ENCODE measurements around the gene FKBP2.
A peak's percentile ranks its signal among the peaks of the same experiment; 100 is the strongest.

FKBP2 gene

GRCh38 chr11:64259533-64260067 is 18.7 kb downstream of the FKBP2 start:
- WGBS (ENCODE audit: extremely low coverage, insufficient coverage, insufficient read length), result no CpG with 5 or more reads among the region's 4 CpGs
- no peak overlapping the region for H3K23ac ChIP-seq (ENCODE audit: low read length)
- no peak overlapping the region for H3K4me2 ChIP-seq (ENCODE audit: low read length)
- peaks cover 22 to 26% of the 10 kb centered on the region in 2 experiments for H3K4me1 ChIP-seq (ENCODE audit: control insufficient read depth in 1 of 2, insufficient read depth in 2 of 2, low read length in 2 of 2)
- H4K12ac ChIP-seq (ENCODE audit: low read depth, low read length), result no peak overlapping the region
- no peak overlapping the region for H3K9ac ChIP-seq (ENCODE audit: low read length)
- H3K4me3 ChIP-seq (ENCODE audit: low read depth, low read length), result no peak overlapping the region
- H2AFZ ChIP-seq (ENCODE audit: insufficient read depth, low read length, poor library complexity), result no peak overlapping the region
- peaks cover 80 to 84% of the 10 kb centered on the region in 2 experiments for H3K36me3 ChIP-seq (ENCODE audit: control insufficient read depth in 1 of 2, insufficient read depth in 2 of 2, low read length in 2 of 2)
- H3K27me3 ChIP-seq (ENCODE audit: insufficient read depth, low read length), result no peaks in the 10 kb centered on the region
- H3K4ac ChIP-seq (ENCODE audit: low read depth, low read length), result no peak overlapping the region
- no peak overlapping the region for H3K18ac ChIP-seq (ENCODE audit: low read length)
- no peaks in the 10 kb centered on the region for H3K79me2 ChIP-seq (ENCODE audit: control insufficient read depth, insufficient read depth, low read length, poor library complexity)
- no peak overlapping the region for H3K27ac ChIP-seq (ENCODE audit: low read depth, low read length)
- DNase-seq, result no peak
- H4K91ac ChIP-seq (ENCODE audit: low read depth, low read length), result no peak overlapping the region
- H2BK12ac ChIP-seq (ENCODE audit: low read length), result no peak overlapping the region
- no peak overlapping the region for H2BK5ac ChIP-seq (ENCODE audit: low read depth, low read length, poor library complexity)
- no peak overlapping the region for H4K8ac ChIP-seq (ENCODE audit: low read depth, low read length)
- peaks cover 4% of the 10 kb centered on the region for H3K9me3 ChIP-seq (ENCODE audit: insufficient read depth, low read depth, low read length)
- H3K14ac ChIP-seq (ENCODE audit: low read length), result no peak overlapping the region
- H3K79me1 ChIP-seq (ENCODE audit: low read length), result peaks cover 14% of the 10 kb centered on the region
- no peak overlapping the region for H2AK5ac ChIP-seq (ENCODE audit: low read length)
- H2BK120ac ChIP-seq (ENCODE audit: insufficient read depth, low read length, poor library complexity), result no peak overlapping the region

DNA sequence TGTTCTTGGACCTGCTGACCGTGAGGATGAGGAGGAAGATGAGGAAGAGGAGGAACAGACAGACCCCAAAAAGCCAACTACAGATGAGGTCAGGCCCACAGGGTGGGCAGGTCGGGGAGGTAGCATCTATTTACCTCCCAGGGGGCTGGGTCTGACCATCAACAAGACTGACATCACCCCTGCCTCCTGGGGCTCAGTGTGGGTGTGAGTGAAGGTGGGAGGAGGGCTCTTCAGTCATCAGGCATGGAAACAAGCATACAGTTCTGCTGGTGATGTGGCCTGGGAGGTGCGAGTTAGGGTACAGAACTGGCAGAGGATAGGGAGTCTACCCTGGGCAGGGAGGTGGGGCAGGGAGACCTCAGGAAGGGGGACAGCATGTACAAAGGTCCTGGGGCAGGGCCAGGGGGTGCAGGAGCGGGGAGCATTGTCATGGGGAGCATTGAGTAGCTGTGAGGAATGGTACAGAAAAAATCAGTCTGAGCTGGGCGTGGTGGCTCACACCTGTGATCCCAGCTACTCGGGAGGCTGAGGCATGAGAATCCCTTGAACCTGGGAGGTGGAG is 19.3 kb downstream of the FKBP2 start:
- Histone ChIP-seq H3K79me2 (ENCODE audit: control insufficient read depth, insufficient read depth, low read length, poor library complexity) (no peaks in the 10 kb centered on the region), H3K4me2 (ENCODE audit: low read length) (no peak overlapping the region), H2BK12ac (ENCODE audit: low read length) (no peak overlapping the region), H4K8ac (ENCODE audit: low read depth, low read length) (no peak overlapping the region), H3K23ac (ENCODE audit: low read length) (no peak overlapping the region), H4K12ac (ENCODE audit: low read depth, low read length) (no peak overlapping the region), H3K9ac (ENCODE audit: low read length) (no peak overlapping the region), H3K9me3 (ENCODE audit: insufficient read depth, low read depth, low read length) (peaks cover 4% of the 10 kb centered on the region), H3K4me1 (ENCODE audit: control insufficient read depth in 1 of 2, insufficient read depth in 2 of 2, low read length in 2 of 2) (peaks cover 23 to 28% of the 10 kb centered on the region in 2 experiments), H3K27ac (ENCODE audit: low read depth, low read length) (no peak overlapping the region), H3K36me3 (ENCODE audit: control insufficient read depth in 1 of 2, insufficient read depth in 2 of 2, low read length in 2 of 2) (peaks cover 75 to 83% of the 10 kb centered on the region in 2 experiments), H3K27me3 (ENCODE audit: insufficient read depth, low read length) (no peaks in the 10 kb centered on the region), H3K14ac (ENCODE audit: low read length) (no peak overlapping the region), H2AK5ac (ENCODE audit: low read length) (no peak overlapping the region), H3K79me1 (ENCODE audit: low read length) (peaks cover 14% of the 10 kb centered on the region), H4K91ac (ENCODE audit: low read depth, low read length) (no peak overlapping the region), H3K4ac (ENCODE audit: low read depth, low read length) (no peak overlapping the region), H3K18ac (ENCODE audit: low read length) (no peak overlapping the region), H2BK5ac (ENCODE audit: low read depth, low read length, poor library complexity) (no peak overlapping the region), H2AFZ (ENCODE audit: insufficient read depth, low read length, poor library complexity) (no peak overlapping the region), H3K4me3 (ENCODE audit: low read depth, low read length) (no peak overlapping the region), H2BK120ac (ENCODE audit: insufficient read depth, low read length, poor library complexity) (no peak overlapping the region)
- WGBS (ENCODE audit: extremely low coverage, insufficient coverage, insufficient read length), result no CpG with 5 or more reads among the region's 6 CpGs
- no peak for DNase-seq

DNA sequence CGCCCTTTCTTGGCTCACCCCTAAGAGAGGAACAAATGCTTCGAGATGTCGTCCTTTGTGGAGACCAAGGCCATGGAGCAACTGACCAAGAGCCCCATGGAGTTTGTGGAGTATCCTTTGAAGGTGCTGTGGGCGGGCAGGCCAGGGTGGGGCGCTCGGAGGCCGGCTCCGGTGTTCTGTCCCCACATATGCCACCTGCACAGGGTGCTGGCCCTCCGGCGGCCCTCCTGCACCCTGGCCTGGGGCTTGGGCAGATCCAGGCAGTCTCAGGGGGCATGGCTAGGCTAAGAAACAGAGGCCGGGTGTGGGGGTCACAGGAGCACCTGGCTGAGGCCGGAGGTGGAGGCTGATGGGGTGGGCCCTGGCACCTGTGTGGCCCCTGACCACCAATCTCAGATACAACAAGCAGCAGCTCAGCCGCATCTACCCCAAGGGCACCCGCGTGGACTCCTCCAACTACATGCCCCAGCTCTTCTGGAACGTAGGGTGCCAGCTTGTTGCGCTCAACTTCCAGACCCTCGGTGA is 20.7 kb downstream of the FKBP2 start:
- H2AFZ ChIP-seq (ENCODE audit: insufficient read depth, low read length, poor library complexity), result no peak overlapping the region
- H3K27ac ChIP-seq (ENCODE audit: low read depth, low read length), result no peak overlapping the region
- no peak overlapping the region for H3K9ac ChIP-seq (ENCODE audit: low read length)
- no peak overlapping the region for H2BK5ac ChIP-seq (ENCODE audit: low read depth, low read length, poor library complexity)
- no peak overlapping the region for H3K14ac ChIP-seq (ENCODE audit: low read length)
- no peak overlapping the region for H3K4me2 ChIP-seq (ENCODE audit: low read length)
- no CpG with 5 or more reads among the region's 18 CpGs for WGBS (ENCODE audit: extremely low coverage, insufficient coverage, insufficient read length)
- no peak overlapping the region for H3K23ac ChIP-seq (ENCODE audit: low read length)
- H3K36me3 ChIP-seq (ENCODE audit: control insufficient read depth in 1 of 2, insufficient read depth in 2 of 2, low read length in 2 of 2), result peaks cover 75 to 84% of the 10 kb centered on the region in 2 experiments
- H3K4me3 ChIP-seq (ENCODE audit: low read depth, low read length), result no peak overlapping the region
- no peaks in the 10 kb centered on the region for H3K79me2 ChIP-seq (ENCODE audit: control insufficient read depth, insufficient read depth, low read length, poor library complexity)
- no peak overlapping the region for H4K91ac ChIP-seq (ENCODE audit: low read depth, low read length)
- no peak overlapping the region for H3K18ac ChIP-seq (ENCODE audit: low read length)
- H4K12ac ChIP-seq (ENCODE audit: low read depth, low read length), result no peak overlapping the region
- no peak overlapping the region for H2BK120ac ChIP-seq (ENCODE audit: insufficient read depth, low read length, poor library complexity)
- no peak overlapping the region for H4K8ac ChIP-seq (ENCODE audit: low read depth, low read length)
- no peak overlapping the region for H2BK12ac ChIP-seq (ENCODE audit: low read length)
- H3K4me1 ChIP-seq (ENCODE audit: control insufficient read depth in 1 of 2, insufficient read depth in 2 of 2, low read length in 2 of 2), result peaks cover 23 to 28% of the 10 kb centered on the region in 2 experiments
- no peak for DNase-seq
- H3K79me1 ChIP-seq (ENCODE audit: low read length), result peaks cover 14% of the 10 kb centered on the region
- H3K9me3 ChIP-seq (ENCODE audit: insufficient read depth, low read depth, low read length), result peaks cover 4% of the 10 kb centered on the region
- no peaks in the 10 kb centered on the region for H3K27me3 ChIP-seq (ENCODE audit: insufficient read depth, low read length)
- no peak overlapping the region for H2AK5ac ChIP-seq (ENCODE audit: low read length)
- H3K4ac ChIP-seq (ENCODE audit: low read depth, low read length), result no peak overlapping the region

- Histone ChIP-seq H3K4me1 (ENCODE audit: control insufficient read depth in 1 of 2, insufficient read depth in 2 of 2, low read length in 2 of 2) (peaks cover 23 to 28% of the 10 kb centered on the region in 2 experiments), H2BK120ac (ENCODE audit: insufficient read depth, low read length, poor library complexity) (no peak overlapping the region), H3K9ac (ENCODE audit: low read length) (no peak overlapping the region), H3K4ac (ENCODE audit: low read depth, low read length) (no peak overlapping the region), H3K36me3 (ENCODE audit: control insufficient read depth in 1 of 2, insufficient read depth in 2 of 2, low read length in 2 of 2) (peaks cover 77 to 85% of the 10 kb centered on the region in 2 experiments), H3K18ac (ENCODE audit: low read length) (peak overlapping the region; percentile 31), H2BK12ac (ENCODE audit: low read length) (peak overlapping the region; percentile 44), H3K9me3 (ENCODE audit: insufficient read depth, low read depth, low read length) (peaks cover 4% of the 10 kb centered on the region), H3K27me3 (ENCODE audit: insufficient read depth, low read length) (no peaks in the 10 kb centered on the region), H2AFZ (ENCODE audit: insufficient read depth, low read length, poor library complexity) (no peak overlapping the region), H3K4me3 (ENCODE audit: low read depth, low read length) (no peak overlapping the region), H3K4me2 (ENCODE audit: low read length) (no peak overlapping the region), H2AK5ac (ENCODE audit: low read length) (peak overlapping the region; percentile 42), H3K23ac (ENCODE audit: low read length) (no peak overlapping the region), H4K91ac (ENCODE audit: low read depth, low read length) (peak overlapping the region; percentile 28), H3K27ac (ENCODE audit: low read depth, low read length) (peak overlapping the region; percentile 59), H4K12ac (ENCODE audit: low read depth, low read length) (no peak overlapping the region), H3K14ac (ENCODE audit: low read length) (no peak overlapping the region), H3K79me1 (ENCODE audit: low read length) (peaks cover 14% of the 10 kb centered on the region), H4K8ac (ENCODE audit: low read depth, low read length) (no peak overlapping the region), H2BK5ac (ENCODE audit: low read depth, low read length, poor library complexity) (no peak overlapping the region), H3K79me2 (ENCODE audit: control insufficient read depth, insufficient read depth, low read length, poor library complexity) (no peaks in the 10 kb centered on the region)
- DNase-seq, result no peak
- WGBS (ENCODE audit: extremely low coverage, insufficient coverage, insufficient read length), result no CpG with 5 or more reads among the region's 42 CpGs
Observed at GRCh38 chr11:64262271-64263002, 21.5 kb downstream of the FKBP2 start.

All from trophoblast cell (in vitro differentiated cells and primary cell).